Karpas-422 (cell line): Measurements from ENCODE around the gene LSAMP. TPM values are rescaled to one million over a fixed set of nuclear protein-coding genes. Genes with fewer than 3 reads are reported as not detected.

Source experiments
- DNase-seq: peaks from one replicate; pipeline ENCODE4 v3.0.0-alpha.2; 2015
- H2AFZ ChIP-seq: fragments of 200-600 bp; sonication (generic); 2 replicates; pipeline ENCODE4 v1.6.1; 2014; ENCODE audit warnings: antibody characterized with exemption, low read length, mixed read lengths
- H3K27ac ChIP-seq: fragments of 200-600 bp; sonication (generic); 2 replicates; pipeline ENCODE4 v1.5.1; 2014; ENCODE audit warnings: mild to moderate bottlenecking, low read length, moderate library complexity
- H3K27me3 ChIP-seq: fragments of 200-600 bp; sonication (generic); 2 replicates; pipeline ENCODE4 v1.6.1; 2014; ENCODE audit warnings: low read length, mixed read lengths
- H3K36me3 ChIP-seq: fragments of 200-600 bp; sonication (generic); 2 replicates; pipeline ENCODE4 v1.6.1; 2014; ENCODE audit warnings: low read length, mixed read lengths; ENCODE audit not compliant: insufficient read depth
- H3K4me1 ChIP-seq: fragments of 200-600 bp; sonication (generic); 2 replicates; pipeline ENCODE4 v1.6.1; 2014; ENCODE audit warnings: mild to moderate bottlenecking, low read length, mixed read lengths
- H3K4me2 ChIP-seq: fragments of 200-600 bp; sonication (generic); 2 replicates; pipeline ENCODE4 v1.6.1; 2014; ENCODE audit warnings: low read length, low read depth, mild to moderate bottlenecking; ENCODE audit not compliant: poor library complexity, severe bottlenecking
- H3K4me3 ChIP-seq: fragments of 200-600 bp; sonication (generic); 2 replicates; pipeline ENCODE4 v1.5.1; 2014; ENCODE audit warnings: mild to moderate bottlenecking, antibody characterized with exemption, low read length, mixed read lengths
- H3K79me2 ChIP-seq: fragments of 200-600 bp; sonication (generic); 2 replicates; pipeline ENCODE4 v1.6.1; 2014; ENCODE audit warnings: mild to moderate bottlenecking, low read length, mixed read lengths
- H3K9ac ChIP-seq: fragments of 200-600 bp; sonication (generic); 2 replicates; pipeline ENCODE4 v1.6.0; 2014; ENCODE audit warnings: low read length
- H3K9me2 ChIP-seq: fragments of 200-600 bp; sonication (generic), shearing (Covaris generic); replicated peaks from 2 replicates; pipeline ENCODE4 v1.6.0; 2014; ENCODE audit warnings: mild to moderate bottlenecking, low read length, moderate library complexity; ENCODE audit not compliant: insufficient read depth
- H3K9me3 ChIP-seq: fragments of 300-700, 200-600 bp; sonication (generic); 2 replicates; pipeline ENCODE4 v1.6.1; 2014; ENCODE audit warnings: low read length, mixed read lengths
- H4K20me1 ChIP-seq: fragments of 200-600 bp; sonication (generic); 2 replicates; pipeline ENCODE4 v1.6.1; 2014; ENCODE audit warnings: mild to moderate bottlenecking, antibody characterized with exemption, low read length, low read depth; ENCODE audit not compliant: insufficient read depth
- total RNA-seq: library from RNA; depleted of rRNA; stranded (reverse); fragments of >200 nt; shearing (Covaris generic); gene quantifications from 2 replicates; pipeline ENCODE4 v1.2.3, GENCODE V29; 2014; ENCODE audit warnings: low replicate concordance

Gene LSAMP
- total RNA-seq, 1 experiment from 2014 or later, result not detected

DNA sequence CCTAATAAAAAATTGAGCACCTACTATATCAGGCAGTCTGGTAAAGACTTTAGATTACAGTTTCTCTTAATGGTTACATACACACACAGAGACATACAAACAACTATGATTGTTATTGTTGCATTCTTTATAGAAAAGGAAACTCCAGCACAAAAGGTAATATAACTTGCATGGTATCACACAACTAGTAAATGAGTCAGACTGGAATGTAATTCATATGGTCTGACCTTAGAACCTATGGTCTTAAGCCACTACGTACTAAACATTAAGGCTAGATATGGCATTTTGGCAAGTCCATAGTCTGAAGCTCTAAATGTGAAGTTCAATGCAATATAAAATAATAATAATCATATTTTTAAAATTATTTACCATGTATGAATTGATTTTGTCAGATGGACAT lies 380.6 kb downstream of the LSAMP start:
- no peak overlapping the region for H3K4me2 ChIP-seq
- H3K36me3 ChIP-seq, result no peaks in the 10 kb centered on the region
- DNase-seq, result no peak
- H2AFZ ChIP-seq, result no peak overlapping the region
- H3K4me3 ChIP-seq, result no peak overlapping the region
- H3K27ac ChIP-seq, result no peak overlapping the region
- H3K27me3 ChIP-seq, result no peaks in the 10 kb centered on the region
- H3K4me1 ChIP-seq, result no peaks in the 10 kb centered on the region
- H3K9me3 ChIP-seq, result no peaks in the 10 kb centered on the region
- no peaks in the 10 kb centered on the region for H4K20me1 ChIP-seq
- H3K9me2 ChIP-seq, result no peaks in the 10 kb centered on the region
- H3K79me2 ChIP-seq, result no peaks in the 10 kb centered on the region
- no peak overlapping the region for H3K9ac ChIP-seq

DNA sequence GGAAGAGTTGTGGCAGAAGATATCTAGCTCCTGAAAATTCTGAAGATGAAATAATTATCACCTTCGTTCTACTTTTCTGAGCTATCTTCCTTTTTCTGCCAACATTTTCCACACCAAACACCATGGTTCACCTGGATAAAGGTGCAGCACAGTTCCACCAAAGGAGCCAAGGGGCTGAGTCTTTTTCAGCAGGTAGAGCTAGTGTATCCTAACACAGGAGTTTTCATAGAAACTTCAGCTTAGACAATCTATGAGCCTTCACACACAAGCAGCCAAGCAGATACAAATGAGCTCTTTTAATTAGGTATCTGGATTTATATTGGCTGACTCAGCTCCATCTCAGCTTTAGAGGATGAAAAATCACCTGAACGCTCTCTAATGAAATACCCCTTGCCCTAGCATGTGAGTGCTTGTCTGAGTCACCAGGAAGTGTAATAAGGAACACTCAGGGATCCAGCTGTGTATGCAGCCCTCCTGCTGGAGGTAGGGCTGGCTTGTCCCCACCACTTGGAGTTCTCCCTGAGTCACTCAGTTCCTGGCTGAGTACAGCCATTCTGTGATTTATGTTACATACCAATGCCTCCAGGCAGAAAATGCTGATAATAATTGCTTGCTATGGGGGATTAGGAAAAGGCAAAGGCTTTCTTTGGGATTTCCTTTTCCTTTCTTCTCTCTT lies 385.7 kb downstream of the LSAMP start:
- no peak overlapping the region for H3K9ac ChIP-seq
- H4K20me1 ChIP-seq, result no peaks in the 10 kb centered on the region
- no peaks in the 10 kb centered on the region for H3K9me2 ChIP-seq
- no peaks in the 10 kb centered on the region for H3K36me3 ChIP-seq
- DNase-seq, result no peak
- no peak overlapping the region for H3K4me3 ChIP-seq
- no peak overlapping the region for H3K27ac ChIP-seq
- no peak overlapping the region for H2AFZ ChIP-seq
- no peaks in the 10 kb centered on the region for H3K27me3 ChIP-seq
- no peaks in the 10 kb centered on the region for H3K9me3 ChIP-seq
- H3K4me1 ChIP-seq, result no peaks in the 10 kb centered on the region
- H3K4me2 ChIP-seq, result no peak overlapping the region
- H3K79me2 ChIP-seq, result no peaks in the 10 kb centered on the region

DNA sequence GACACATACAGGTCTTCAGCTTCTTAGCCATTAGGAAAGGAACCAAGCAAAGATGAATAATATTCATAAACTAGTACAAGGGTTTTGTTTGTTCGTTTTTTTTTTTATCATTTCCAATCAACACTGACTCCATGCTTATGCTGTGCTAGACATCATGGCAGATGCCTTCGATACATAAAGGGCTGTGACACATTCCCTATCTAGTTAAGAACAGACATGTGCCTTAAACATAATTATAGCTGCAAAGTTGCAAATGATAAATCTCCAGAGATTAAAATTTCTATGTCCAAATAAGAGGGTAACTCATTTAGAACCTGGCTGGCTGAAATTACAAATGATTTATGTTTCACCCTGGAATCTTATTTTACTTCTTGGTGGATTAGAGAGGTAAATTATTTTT lies 386.4 kb downstream of the LSAMP start:
- no peak for DNase-seq
- no peak overlapping the region for H3K4me3 ChIP-seq
- no peak overlapping the region for H3K9ac ChIP-seq
- H3K4me2 ChIP-seq, result no peak overlapping the region
- no peaks in the 10 kb centered on the region for H3K79me2 ChIP-seq
- no peak overlapping the region for H2AFZ ChIP-seq
- H3K9me2 ChIP-seq, result no peaks in the 10 kb centered on the region
- H3K36me3 ChIP-seq, result no peaks in the 10 kb centered on the region
- H4K20me1 ChIP-seq, result no peaks in the 10 kb centered on the region
- H3K9me3 ChIP-seq, result no peaks in the 10 kb centered on the region
- no peaks in the 10 kb centered on the region for H3K27me3 ChIP-seq
- H3K27ac ChIP-seq, result no peak overlapping the region
- H3K4me1 ChIP-seq, result no peaks in the 10 kb centered on the region

DNA sequence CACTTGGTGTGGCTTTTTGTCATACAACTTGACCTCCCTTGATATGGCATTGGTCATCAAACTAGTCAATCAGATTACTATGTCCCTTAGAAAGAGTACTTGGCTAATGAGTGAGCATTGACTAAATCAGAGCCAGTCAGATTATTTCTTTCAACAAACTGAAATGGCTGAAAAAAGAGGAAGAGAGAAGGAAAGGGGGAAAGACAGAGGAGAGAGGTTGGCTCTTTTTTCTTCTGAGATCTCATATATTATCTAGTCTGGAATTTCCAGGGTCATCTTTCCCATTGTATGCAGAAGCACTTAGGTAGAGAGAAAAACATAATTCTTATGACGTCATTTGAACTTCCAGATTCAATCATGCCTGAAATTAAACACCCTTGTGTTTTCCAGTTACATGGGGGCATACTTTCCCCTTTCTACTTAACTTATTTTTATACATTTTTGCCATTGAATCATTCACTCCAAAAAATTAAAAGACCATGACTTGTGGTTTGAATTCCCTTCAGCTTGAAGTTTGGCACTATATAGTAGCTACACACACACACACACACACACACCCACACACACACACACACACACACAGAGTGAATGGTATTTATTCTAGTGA lies 387.8 kb downstream of the LSAMP start:
- no peak overlapping the region for H3K9ac ChIP-seq

DNA sequence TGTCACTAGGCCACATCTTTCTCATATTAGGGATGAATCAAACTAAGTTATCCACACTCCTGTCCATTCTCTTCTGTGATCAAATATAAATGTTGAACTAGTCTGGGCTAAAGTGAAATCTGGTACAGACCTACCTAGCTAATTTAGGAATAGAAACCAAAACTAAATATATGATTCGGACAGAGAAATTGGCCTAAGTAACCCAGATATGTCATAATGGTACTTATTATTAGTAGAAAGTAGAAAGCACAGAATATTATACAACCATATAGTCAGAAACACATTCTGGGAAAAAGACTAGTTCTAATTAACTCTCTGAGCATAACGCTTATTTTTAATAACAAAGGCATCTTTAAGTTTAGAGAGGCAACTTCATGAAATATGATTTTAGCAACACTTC lies 389.0 kb downstream of the LSAMP start:
- Histone ChIP-seq H3K27ac (no peak overlapping the region), H3K9ac (no peak overlapping the region), H3K79me2 (no peaks in the 10 kb centered on the region), H3K9me2 (no peaks in the 10 kb centered on the region), H3K4me1 (no peaks in the 10 kb centered on the region), H3K27me3 (no peaks in the 10 kb centered on the region), H4K20me1 (no peaks in the 10 kb centered on the region), H3K4me3 (no peak overlapping the region), H3K9me3 (no peaks in the 10 kb centered on the region), H3K36me3 (no peaks in the 10 kb centered on the region), H2AFZ (no peak overlapping the region), H3K4me2 (no peak overlapping the region)
- DNase-seq, result no peak

More for the DNA sequence above, 387.8 kb downstream of the LSAMP start:
- Histone ChIP-seq H3K9me3 (no peaks in the 10 kb centered on the region), H3K4me3 (no peak overlapping the region), H3K79me2 (no peaks in the 10 kb centered on the region), H4K20me1 (no peaks in the 10 kb centered on the region), H3K4me1 (no peaks in the 10 kb centered on the region), H3K27me3 (no peaks in the 10 kb centered on the region), H2AFZ (no peak overlapping the region), H3K36me3 (no peaks in the 10 kb centered on the region), H3K27ac (no peak overlapping the region), H3K4me2 (no peak overlapping the region), H3K9me2 (no peaks in the 10 kb centered on the region)
- no peak for DNase-seq

DNA sequence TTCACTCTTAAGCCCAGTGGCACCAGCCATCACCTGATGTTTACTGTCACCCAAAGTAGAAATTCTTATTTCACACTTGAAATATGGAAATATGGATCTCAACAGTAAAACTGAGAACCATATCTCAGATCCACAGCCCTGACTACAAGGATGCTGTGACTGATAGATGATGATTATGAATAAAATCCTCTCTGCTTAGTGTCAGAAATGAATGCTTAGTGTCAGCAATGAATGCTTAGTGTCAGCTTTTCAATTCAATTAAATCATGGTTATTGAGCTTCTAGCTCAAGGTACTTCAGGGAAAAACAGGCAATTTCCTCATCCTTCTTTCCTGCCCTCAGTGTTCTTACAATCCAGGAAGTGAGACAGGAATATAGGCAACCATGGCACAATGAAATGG lies 392.3 kb downstream of the LSAMP start:
- Histone ChIP-seq H3K9me2 (no peaks in the 10 kb centered on the region), H3K36me3 (no peaks in the 10 kb centered on the region), H3K4me3 (no peak overlapping the region), H3K4me1 (no peaks in the 10 kb centered on the region), H3K4me2 (no peak overlapping the region), H3K27ac (no peak overlapping the region), H2AFZ (no peak overlapping the region), H4K20me1 (no peaks in the 10 kb centered on the region), H3K79me2 (no peaks in the 10 kb centered on the region), H3K9me3 (no peaks in the 10 kb centered on the region), H3K9ac (no peak overlapping the region), H3K27me3 (no peaks in the 10 kb centered on the region)
- no peak for DNase-seq

DNA sequence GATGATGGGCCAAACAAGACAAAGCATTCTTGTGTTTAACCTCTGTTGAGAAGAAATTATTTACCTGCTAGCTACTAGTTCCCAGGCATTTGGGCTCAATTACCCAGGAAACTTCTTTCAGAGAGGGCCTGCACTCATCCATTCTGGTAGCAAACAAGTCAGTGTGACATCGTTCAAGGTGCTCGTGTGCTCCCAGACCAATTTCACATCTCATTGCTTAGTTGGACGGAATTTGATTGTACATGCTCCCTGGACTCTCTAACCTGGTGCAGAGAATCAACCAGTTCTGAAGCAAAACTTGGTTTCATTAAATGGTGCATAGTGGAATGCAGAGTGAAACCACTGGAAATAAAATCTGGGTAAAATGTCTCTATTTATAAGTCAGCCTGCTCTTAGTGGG lies 392.7 kb downstream of the LSAMP start:
- Histone ChIP-seq H3K27ac (no peak overlapping the region), H3K9ac (no peak overlapping the region), H3K36me3 (no peaks in the 10 kb centered on the region), H3K9me2 (no peaks in the 10 kb centered on the region), H4K20me1 (no peaks in the 10 kb centered on the region), H3K4me2 (no peak overlapping the region), H3K79me2 (no peaks in the 10 kb centered on the region), H3K27me3 (no peaks in the 10 kb centered on the region), H3K4me3 (no peak overlapping the region), H2AFZ (no peak overlapping the region), H3K4me1 (no peaks in the 10 kb centered on the region), H3K9me3 (no peaks in the 10 kb centered on the region)
- DNase-seq, result no peak

DNA sequence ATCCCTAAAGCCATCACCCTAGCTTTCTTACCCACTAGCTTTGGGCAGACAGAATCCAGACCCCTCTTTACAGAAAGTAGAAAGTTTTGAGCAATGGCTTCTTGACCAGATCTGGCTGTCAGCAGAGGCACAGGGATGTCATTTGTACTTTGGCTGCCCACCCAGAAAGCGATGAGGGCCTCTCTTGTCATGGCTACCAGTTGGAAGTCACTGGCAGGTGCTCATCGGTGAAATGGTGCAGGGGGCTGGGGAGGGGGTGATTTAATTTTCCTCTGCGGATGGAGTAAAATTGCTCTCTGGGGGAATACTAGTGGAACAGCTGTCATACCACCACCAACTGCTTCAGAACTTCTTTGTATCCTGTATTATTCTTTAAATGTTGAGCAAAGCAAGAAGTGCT lies 393.7 kb downstream of the LSAMP start:
- H3K4me1 ChIP-seq, result no peaks in the 10 kb centered on the region
- H3K4me3 ChIP-seq, result no peak overlapping the region
- no peak overlapping the region for H3K27ac ChIP-seq
- no peak overlapping the region for H2AFZ ChIP-seq
- H3K27me3 ChIP-seq, result no peaks in the 10 kb centered on the region
- H3K9me3 ChIP-seq, result no peaks in the 10 kb centered on the region
- H3K9me2 ChIP-seq, result no peaks in the 10 kb centered on the region
- DNase-seq, result no peak
- no peak overlapping the region for H3K9ac ChIP-seq
- H3K79me2 ChIP-seq, result no peaks in the 10 kb centered on the region
- no peaks in the 10 kb centered on the region for H3K36me3 ChIP-seq
- H3K4me2 ChIP-seq, result no peak overlapping the region
- no peaks in the 10 kb centered on the region for H4K20me1 ChIP-seq
